ENCODE measurements around the gene ERGIC2.
A peak's percentile ranks its signal among the peaks of the same experiment; 100 is the strongest.

ERGIC2 gene

DNA sequence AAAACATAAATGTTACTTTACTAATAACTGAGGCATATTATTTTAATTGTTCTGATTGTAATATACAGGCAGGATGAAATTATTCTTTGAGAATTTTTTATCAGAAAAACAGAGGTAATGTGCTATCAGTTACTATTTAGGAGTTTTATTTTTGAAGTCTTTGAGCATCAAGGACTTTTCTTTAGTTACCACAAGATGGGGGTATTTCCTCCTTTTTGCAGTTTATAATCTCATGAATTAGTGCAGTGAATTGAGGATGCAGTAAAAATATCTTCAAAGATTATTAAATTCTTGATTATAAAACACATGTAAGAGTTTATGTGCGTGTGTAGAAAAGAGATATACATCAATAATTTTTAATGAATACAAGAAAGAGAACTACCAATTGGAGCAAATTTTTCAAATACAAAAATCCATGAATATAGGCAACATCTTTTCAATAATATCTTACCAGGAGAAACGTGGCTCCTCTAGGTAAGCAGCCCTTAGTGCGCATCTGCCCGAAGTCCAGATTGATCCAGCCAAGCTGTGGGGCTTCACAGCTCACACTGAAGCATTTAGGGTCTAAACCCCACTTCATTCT, 71.6 kb downstream of the ERGIC2 start:
- ATAC-seq: peak; percentile 62; the same call in 1 of the 3 replicates
- TF ChIP-seq PATZ1 (CRISPR knock-in tag; IDR thresholded peaks at IDR 0.05; ENCODE audit: borderline replicate concordance) (no peak), POU6F1 (CRISPR knock-in tag; IDR thresholded peaks at IDR 0.05; ENCODE audit: borderline replicate concordance, low read depth) (no peak), ZFP3 (CRISPR knock-in tag; IDR thresholded peaks at IDR 0.05) (no peak), ZNF8 (CRISPR knock-in tag; IDR thresholded peaks at IDR 0.05) (no peak), ZFP30 (CRISPR knock-in tag; IDR thresholded peaks at IDR 0.05) (no peak), GLIS3 (CRISPR knock-in tag; IDR thresholded peaks at IDR 0.05) (no peak), PPARA (CRISPR knock-in tag; IDR thresholded peaks at IDR 0.05; ENCODE audit: borderline replicate concordance) (no peak), ISL1 (CRISPR knock-in tag; IDR thresholded peaks at IDR 0.05) (no peak)

DNA sequence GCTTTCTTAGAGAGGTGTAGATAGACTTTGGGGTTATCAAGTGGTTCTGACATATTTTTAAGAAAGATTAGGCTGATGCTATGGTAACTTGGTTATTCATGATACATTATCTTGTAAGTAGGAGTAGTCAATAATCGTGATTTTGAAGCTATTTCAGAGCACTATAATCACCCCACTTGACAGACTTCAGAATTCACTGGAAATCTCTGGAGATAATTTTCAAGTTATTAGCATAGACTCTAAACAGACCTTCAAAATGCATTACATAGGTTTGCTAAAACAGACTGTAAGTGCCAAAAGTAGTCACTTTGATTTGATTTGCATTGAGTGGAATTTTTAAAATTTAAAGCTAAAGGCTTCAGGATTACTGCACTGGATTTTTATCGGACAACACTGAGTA, 74.3 kb downstream of the ERGIC2 start:
- TF ChIP-seq ZFP3 (CRISPR knock-in tag; IDR thresholded peaks at IDR 0.05) (no peak), GLIS3 (CRISPR knock-in tag; IDR thresholded peaks at IDR 0.05) (no peak), CREB5 (CRISPR knock-in tag; IDR thresholded peaks at IDR 0.05; ENCODE audit: low read depth) (no peak), CSDC2 (CRISPR knock-in tag; IDR thresholded peaks at IDR 0.05) (no peak), OSR1 (CRISPR knock-in tag; IDR thresholded peaks at IDR 0.05) (no peak)
- no peak for ATAC-seq

GRCh38 chr12:29306266-29306665, 74.7 kb downstream of the ERGIC2 start:
- TF ChIP-seq CREB5 (CRISPR knock-in tag; IDR thresholded peaks at IDR 0.05; ENCODE audit: low read depth) (no peak), TCF4 (CRISPR knock-in tag; IDR thresholded peaks at IDR 0.05; ENCODE audit: borderline replicate concordance) (no peak), ZFP3 (CRISPR knock-in tag; IDR thresholded peaks at IDR 0.05) (no peak), PATZ1 (CRISPR knock-in tag; IDR thresholded peaks at IDR 0.05; ENCODE audit: borderline replicate concordance) (no peak), SNAI2 (CRISPR knock-in tag; IDR thresholded peaks at IDR 0.05) (no peak), PPARA (CRISPR knock-in tag; IDR thresholded peaks at IDR 0.05; ENCODE audit: borderline replicate concordance) (no peak), ARNTL (CRISPR knock-in tag; IDR thresholded peaks at IDR 0.05; ENCODE audit: borderline replicate concordance, low read depth) (no peak), RARB (CRISPR knock-in tag; IDR thresholded peaks at IDR 0.05) (no peak), TOX (CRISPR knock-in tag; IDR thresholded peaks at IDR 0.05; ENCODE audit: borderline replicate concordance) (no peak), GLIS3 (CRISPR knock-in tag; IDR thresholded peaks at IDR 0.05) (no peak), ZNF70 (CRISPR knock-in tag; IDR thresholded peaks at IDR 0.05) (no peak), BACH2 (CRISPR knock-in tag; IDR thresholded peaks at IDR 0.05; ENCODE audit: borderline replicate concordance) (no peak), ZC3H10 (CRISPR knock-in tag; IDR thresholded peaks at IDR 0.05) (no peak), OSR1 (CRISPR knock-in tag; IDR thresholded peaks at IDR 0.05) (no peak)
- TF ChIP-seq, protein P1, sequence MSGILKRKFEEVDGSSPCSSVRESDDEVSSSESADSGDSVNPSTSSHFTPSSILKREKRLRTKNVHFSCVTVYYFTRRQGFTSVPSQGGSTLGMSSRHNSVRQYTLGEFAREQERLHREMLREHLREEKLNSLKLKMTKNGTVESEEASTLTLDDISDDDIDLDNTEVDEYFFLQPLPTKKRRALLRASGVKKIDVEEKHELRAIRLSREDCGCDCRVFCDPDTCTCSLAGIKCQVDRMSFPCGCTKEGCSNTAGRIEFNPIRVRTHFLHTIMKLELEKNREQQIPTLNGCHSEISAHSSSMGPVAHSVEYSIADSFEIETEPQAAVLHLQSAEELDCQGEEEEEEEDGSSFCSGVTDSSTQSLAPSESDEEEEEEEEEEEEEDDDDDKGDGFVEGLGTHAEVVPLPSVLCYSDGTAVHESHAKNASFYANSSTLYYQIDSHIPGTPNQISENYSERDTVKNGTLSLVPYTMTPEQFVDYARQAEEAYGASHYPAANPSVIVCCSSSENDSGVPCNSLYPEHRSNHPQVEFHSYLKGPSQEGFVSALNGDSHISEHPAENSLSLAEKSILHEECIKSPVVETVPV (CRISPR knock-in tag; IDR thresholded peaks at IDR 0.05): no peak
- TF ChIP-seq, protein P2, sequence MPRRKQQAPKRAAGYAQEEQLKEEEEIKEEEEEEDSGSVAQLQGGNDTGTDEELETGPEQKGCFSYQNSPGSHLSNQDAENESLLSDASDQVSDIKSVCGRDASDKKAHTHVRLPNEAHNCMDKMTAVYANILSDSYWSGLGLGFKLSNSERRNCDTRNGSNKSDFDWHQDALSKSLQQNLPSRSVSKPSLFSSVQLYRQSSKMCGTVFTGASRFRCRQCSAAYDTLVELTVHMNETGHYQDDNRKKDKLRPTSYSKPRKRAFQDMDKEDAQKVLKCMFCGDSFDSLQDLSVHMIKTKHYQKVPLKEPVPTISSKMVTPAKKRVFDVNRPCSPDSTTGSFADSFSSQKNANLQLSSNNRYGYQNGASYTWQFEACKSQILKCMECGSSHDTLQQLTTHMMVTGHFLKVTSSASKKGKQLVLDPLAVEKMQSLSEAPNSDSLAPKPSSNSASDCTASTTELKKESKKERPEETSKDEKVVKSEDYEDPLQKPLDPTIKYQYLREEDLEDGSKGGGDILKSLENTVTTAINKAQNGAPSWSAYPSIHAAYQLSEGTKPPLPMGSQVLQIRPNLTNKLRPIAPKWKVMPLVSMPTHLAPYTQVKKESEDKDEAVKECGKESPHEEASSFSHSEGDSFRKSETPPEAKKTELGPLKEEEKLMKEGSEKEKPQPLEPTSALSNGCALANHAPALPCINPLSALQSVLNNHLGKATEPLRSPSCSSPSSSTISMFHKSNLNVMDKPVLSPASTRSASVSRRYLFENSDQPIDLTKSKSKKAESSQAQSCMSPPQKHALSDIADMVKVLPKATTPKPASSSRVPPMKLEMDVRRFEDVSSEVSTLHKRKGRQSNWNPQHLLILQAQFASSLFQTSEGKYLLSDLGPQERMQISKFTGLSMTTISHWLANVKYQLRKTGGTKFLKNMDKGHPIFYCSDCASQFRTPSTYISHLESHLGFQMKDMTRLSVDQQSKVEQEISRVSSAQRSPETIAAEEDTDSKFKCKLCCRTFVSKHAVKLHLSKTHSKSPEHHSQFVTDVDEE (CRISPR knock-in tag; IDR thresholded peaks at IDR 0.05): no peak
- no peak for ATAC-seq
